Frontal cortex (tissue), 4 donors: ENCODE results near the gene RASA3. TPM values are rescaled to one million over a fixed set of nuclear protein-coding genes. Genes with fewer than 3 reads are reported as not detected.

Experiments
- DNase-seq, 2 donors: peaks; one replicate each; pipeline ENCODE4 v3.0.0; 2012; ENCODE audit warnings: low spot score in 2 of 2
- FAIRE-seq: peaks from 2 replicates; lab custom pipeline; 2012; peaks lifted over from hg19 to GRCh38; lab: Jason Lieb, UNC
- total RNA-seq: library from RNA; depleted of rRNA; stranded (reverse); fragments of >200 nt; gene quantifications from one replicate; pipeline ENCODE4 v1.2.3, GENCODE V29; 2014
- donor health status: control.
- donor health status: control.
- donor health status: control.

RASA3 gene
- total RNA-seq, 1 donor from 2014 or later = 12.6 TPM

DNA sequence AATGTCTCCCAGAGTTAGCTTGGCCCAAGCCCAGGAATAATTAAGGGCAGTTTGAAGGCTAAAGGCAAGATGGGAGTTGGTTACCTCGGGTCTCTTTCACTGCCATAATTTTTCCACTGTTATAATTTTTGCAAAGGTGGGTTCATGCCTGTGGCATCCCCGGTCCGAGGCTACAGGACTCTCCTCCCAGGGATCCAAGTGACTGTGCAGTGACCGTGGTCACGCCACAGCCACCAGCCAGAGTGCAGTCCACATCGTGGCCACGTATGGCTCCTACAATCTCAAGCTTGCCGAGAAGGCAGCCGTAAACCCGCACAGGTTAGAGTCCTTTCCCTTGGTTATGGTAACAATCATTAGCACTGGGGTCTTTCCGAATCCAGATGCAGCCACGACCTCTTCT is 195.3 kb downstream of the RASA3 start:
- no peak for DNase-seq
- FAIRE-seq = no peak

DNA sequence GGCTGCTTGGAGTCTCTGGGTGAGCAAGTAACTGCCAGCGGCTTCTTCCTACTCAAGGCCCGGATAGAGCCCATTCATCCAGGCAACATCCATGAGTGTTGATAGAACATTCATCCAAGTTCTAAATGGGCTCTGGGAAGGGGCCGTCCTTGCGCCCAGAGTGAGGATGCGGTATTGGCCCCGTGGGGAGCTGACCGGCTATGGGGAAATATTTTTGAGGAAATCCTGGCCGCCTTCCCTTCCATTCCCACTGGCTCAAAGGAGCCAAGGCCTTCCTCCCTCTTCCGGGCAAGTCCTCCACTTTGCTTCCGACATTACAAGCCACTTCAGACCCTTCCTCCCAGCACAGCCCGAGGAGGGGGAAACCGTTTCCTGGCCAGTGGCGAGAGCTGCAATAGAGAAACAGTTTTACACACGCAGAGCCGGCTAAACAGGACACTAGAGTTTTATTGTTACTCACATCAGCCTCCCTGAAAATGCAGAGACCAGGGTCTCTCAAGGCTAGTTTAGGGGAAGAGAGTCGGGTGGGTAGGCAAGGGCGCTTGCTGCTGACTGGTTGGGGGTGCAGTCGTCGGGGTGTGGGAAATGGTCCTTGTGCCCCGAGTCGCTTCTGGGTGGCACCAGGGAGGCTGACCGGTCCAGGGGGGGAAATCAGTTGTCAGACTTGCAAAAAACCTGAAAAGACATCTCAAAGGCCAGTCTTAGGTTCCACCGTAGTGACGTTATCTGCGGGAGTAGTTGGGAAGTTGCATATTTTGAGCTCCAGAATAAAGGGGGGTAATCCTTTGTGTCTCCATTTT is 196.1 kb downstream of the RASA3 start:
- FAIRE-seq (no peak), DNase-seq (no peak)

GRCh38 chr13:113935001-113935844 is 197.2 kb downstream of the RASA3 start:
- no peak for DNase-seq

DNA sequence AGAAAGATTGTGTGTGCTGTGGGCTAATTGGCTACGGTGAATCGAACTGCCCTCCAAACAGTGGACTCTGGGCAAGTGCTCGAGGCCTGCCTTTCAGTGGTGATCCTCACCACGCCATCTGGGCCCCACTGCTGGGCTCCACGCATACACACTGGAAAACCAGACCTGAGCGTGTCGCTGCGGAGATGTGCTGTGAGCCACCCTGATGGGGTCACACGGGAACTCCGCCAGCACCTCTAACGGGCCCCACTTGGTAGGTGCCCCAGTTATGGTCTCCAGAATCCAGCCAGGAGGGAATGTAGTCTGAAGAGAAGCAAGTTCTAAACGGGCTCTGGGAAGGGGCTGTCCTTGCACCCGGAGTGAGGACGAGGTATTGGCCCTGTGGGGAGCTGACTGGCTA is 197.8 kb downstream of the RASA3 start:
- no peak for DNase-seq
- FAIRE-seq = no peak

More at GRCh38 chr13:113935001-113935844, 197.2 kb downstream of the RASA3 start:
- FAIRE-seq = no peak

DNA sequence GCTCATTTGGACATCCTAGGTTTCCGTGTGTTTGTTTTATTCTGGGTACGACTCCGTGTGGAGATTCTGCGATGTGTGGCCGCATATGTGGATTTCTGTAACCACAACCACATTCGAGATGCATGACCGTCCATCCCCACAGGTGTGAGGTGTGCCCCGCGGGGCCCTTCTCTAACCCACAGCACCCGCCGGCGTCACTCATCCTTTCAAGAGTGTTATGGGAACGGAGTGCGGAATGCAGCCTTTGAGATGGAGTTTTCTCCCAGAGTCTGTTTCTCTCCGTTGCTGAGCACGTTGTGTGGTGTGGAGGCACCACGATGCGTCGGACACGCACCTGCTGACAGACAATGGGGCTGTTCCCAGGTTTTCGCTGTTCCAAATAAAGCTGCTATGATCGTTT is 198.5 kb downstream of the RASA3 start:
- DNase-seq (no peak), FAIRE-seq (no peak)

GRCh38 chr13:113931841-113932459 is 200.5 kb downstream of the RASA3 start:
- FAIRE-seq (no peak), DNase-seq (no peak)

- DNase-seq (no peak), FAIRE-seq (no peak)
Observed at GRCh38 chr13:113930671-113931637, 201.5 kb downstream of the RASA3 start.

- DNase-seq = no peak
- FAIRE-seq = no peak
Observed at GRCh38 chr13:113929628-113930615, 202.5 kb downstream of the RASA3 start.

GRCh38 chr13:113928685-113929627 is 203.5 kb downstream of the RASA3 start:
- no peak for FAIRE-seq
- DNase-seq = peak; percentile 57 to 68

Other genes with a start within 250 kb of the RASA3 start
- gene C13orf46, start 158.5 kb downstream of the RASA3 start, total RNA-seq = under 0.01 TPM
- not detected for gene CFAP97D2, start 46.6 kb upstream of the RASA3 start, total RNA-seq
- 40.8 TPM for gene CDC16, start 102.3 kb upstream of the RASA3 start, total RNA-seq
- gene UPF3A, start 149.0 kb upstream of the RASA3 start, total RNA-seq = 43.6 TPM
- 7.7 TPM for gene CHAMP1, start 181.9 kb upstream of the RASA3 start, total RNA-seq